ENCODE data around the gene AKAP17A. TPM values are rescaled to one million over a fixed set of nuclear protein-coding genes. Genes with fewer than 3 reads are reported as not detected.

Gene AKAP17A
- total and polyA plus RNA-seq, 9 of the 15 experiments (the other 6 are each of a cell fraction or from before 2014, with no cell fraction given): 1.2 to 29.5 (median 8.2) TPM

- no peak for TF ChIP-seq NCOA1 (IDR thresholded peaks at IDR 0.05; ENCODE audit: low read depth)
- no peak for TF ChIP-seq ZBTB49 (CRISPR knock-in tag; IDR thresholded peaks at IDR 0.05; ENCODE audit: borderline replicate concordance)
- TF ChIP-seq ATF6 (CRISPR knock-in tag; IDR thresholded peaks at IDR 0.05): no peak
- TF ChIP-seq ZNF212 (CRISPR knock-in tag; IDR thresholded peaks at IDR 0.05): no peak
- no peak for TF ChIP-seq NFIC (IDR thresholded peaks at IDR 0.05)
- TF ChIP-seq ZHX1 (conservative IDR thresholded peaks at IDR 0.05; ENCODE audit: low read length): no peak
- TF ChIP-seq MTF1 (CRISPR knock-in tag; IDR thresholded peaks at IDR 0.05; ENCODE audit: borderline replicate concordance): no peak
- no peak for TF ChIP-seq ZNF24 (IDR thresholded peaks at IDR 0.05)
- TF ChIP-seq FOXJ3 (CRISPR knock-in tag; IDR thresholded peaks at IDR 0.05): no peak
- BruUV-seq (replicated peaks): no TSS peak
- Histone ChIP-seq H3K9me3 (replicated peaks; ENCODE audit: control insufficient read depth, insufficient read depth, low read depth, low read length) (no peaks in the 10 kb centered on the region), H3K79me2 (ENCODE audit: control insufficient read depth, insufficient read depth, low read length) (no peaks in the 10 kb centered on the region; the same call in 2 of the 3 replicates), H3K9me1 (ENCODE audit: control insufficient read depth, insufficient read depth, low read length) (no peaks in the 10 kb centered on the region), H3K4me2 (ENCODE audit: insufficient read depth, low read length) (no peak overlapping the region), H2AFZ (ENCODE audit: low read depth, low read length) (no peak overlapping the region), H3K27me3 (ENCODE audit: control insufficient read depth in 2 of 2, insufficient read depth in 2 of 2, low read length in 2 of 2) (no peaks in the 10 kb centered on the region), H3K27ac (ENCODE audit: extremely low read depth, low read depth, low read length) (no peak overlapping the region), H4K20me1 (replicated peaks; ENCODE audit: control insufficient read depth, insufficient read depth, low read length) (no peaks in the 10 kb centered on the region), H3K9ac (ENCODE audit: insufficient read depth in 1 of 2, low read depth in 2 of 2, low read length in 2 of 2) (no peak overlapping the region), H3K4me1 (replicated peaks in 1 of 2; ENCODE audit: control insufficient read depth in 2 of 2, insufficient read depth in 2 of 2, low read length in 2 of 2) (peaks cover 0 to 6% of the 10 kb centered on the region in 2 experiments; a peak in 1 of 5 replicates), H3K36me3 (ENCODE audit: control insufficient read depth, insufficient read depth, low read length) (peaks cover 11% of the 10 kb centered on the region; the same call in 2 of the 3 replicates), H3K4me3 (no peak overlapping the region)
- ChIA-PET CTCF (ENCODE audit: low intra/inter-chr PET ratio) (no interaction called here), POLR2A (no interaction called here)
- intact Hi-C loops (cut with micrococcal nuclease) (no loop called here), in situ Hi-C loops (cut with MboI) (no loop called here)
- DNase-seq (ENCODE audit: extremely low read depth in 1 of 4, low spot score in 3 of 4) (no peak), FAIRE-seq (no peak), ATAC-seq (no peak)
- 70% methylated on average over 11 of the region's 11 CpGs for WGBS (ENCODE audit: insufficient coverage, low coverage, missing lambda C conversion rate)
Observed at GRCh38 chrX:1606496-1606895, 15.1 kb downstream of the AKAP17A start.
